Nephron (organoid): Measurements from ENCODE around the gene SOWAHA.
A peak's percentile ranks its signal among the peaks of the same experiment; 100 is the strongest.

Experiments
- H3K27ac Mint-ChIP-seq, 3 experiments: 2 replicates each; pipeline ENCODE4 v1.8.0; 2020; ENCODE audit warnings: mixed read lengths in 3 of 3, mild to moderate bottlenecking in 2 of 3, moderate library complexity in 1 of 3
- H3K27me3 Mint-ChIP-seq: 2 replicates; pipeline ENCODE4 v1.8.0; 2021; ENCODE audit warnings: low read depth, mild to moderate bottlenecking, moderate library complexity, mixed read lengths
- H3K36me3 Mint-ChIP-seq: 2 replicates; pipeline ENCODE4 v1.8.0; 2020; ENCODE audit warnings: low read depth, mixed read lengths
- H3K4me1 Mint-ChIP-seq: 2 replicates; pipeline ENCODE4 v1.8.0; 2020; ENCODE audit warnings: mixed read lengths
- H3K4me3 Mint-ChIP-seq, 3 experiments: 2 replicates each; pipeline ENCODE4 v1.8.0; 2020; ENCODE audit warnings: mild to moderate bottlenecking in 3 of 3, mixed read lengths in 3 of 3, moderate library complexity in 2 of 3
- H3K9me3 Mint-ChIP-seq: 2 replicates; pipeline ENCODE4 v1.8.0; 2020; ENCODE audit warnings: mixed read lengths
- TF ChIP-seq, protein P1 (sequence below), 3 experiments: fragments of 200-600 bp; sonication (generic); IDR thresholded peaks; one replicate each; pipeline ENCODE4 v1.5.0; 2021; ENCODE audit warnings: antibody characterized with exemption in 3 of 3; ENCODE audit not compliant: unreplicated experiment in 3 of 3

SOWAHA gene

DNA sequence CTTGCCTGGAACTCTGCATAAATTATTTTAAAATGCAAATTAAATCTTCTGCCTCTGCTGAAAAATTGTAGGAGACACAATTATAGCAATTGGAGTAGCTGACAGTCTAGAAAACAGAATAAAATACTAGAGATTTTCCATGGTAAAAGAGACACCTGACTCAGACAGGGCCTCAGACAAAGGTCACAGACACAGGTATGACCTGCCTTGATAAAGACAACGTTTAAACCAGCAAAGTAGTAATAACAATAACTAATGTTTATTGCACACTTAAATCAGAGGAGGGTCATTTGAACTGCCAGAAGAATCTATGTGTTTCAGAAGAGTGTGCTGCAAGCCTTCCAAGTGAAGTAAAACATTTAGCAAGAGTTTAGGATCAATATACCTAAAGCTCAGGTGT is 3.9 kb downstream of the SOWAHA start:
- Mint-ChIP-seq H3K36me3 (no peaks in the 10 kb centered on the region), H3K4me1 (peaks cover 19% of the 10 kb centered on the region), H3K9me3 (no peaks in the 10 kb centered on the region), H3K27ac (peak overlapping the region in 1 of 3 experiments; percentile 15), H3K27me3 (peaks cover 71% of the 10 kb centered on the region), H3K4me3 (no peak overlapping the region)
- TF ChIP-seq, protein P1, sequence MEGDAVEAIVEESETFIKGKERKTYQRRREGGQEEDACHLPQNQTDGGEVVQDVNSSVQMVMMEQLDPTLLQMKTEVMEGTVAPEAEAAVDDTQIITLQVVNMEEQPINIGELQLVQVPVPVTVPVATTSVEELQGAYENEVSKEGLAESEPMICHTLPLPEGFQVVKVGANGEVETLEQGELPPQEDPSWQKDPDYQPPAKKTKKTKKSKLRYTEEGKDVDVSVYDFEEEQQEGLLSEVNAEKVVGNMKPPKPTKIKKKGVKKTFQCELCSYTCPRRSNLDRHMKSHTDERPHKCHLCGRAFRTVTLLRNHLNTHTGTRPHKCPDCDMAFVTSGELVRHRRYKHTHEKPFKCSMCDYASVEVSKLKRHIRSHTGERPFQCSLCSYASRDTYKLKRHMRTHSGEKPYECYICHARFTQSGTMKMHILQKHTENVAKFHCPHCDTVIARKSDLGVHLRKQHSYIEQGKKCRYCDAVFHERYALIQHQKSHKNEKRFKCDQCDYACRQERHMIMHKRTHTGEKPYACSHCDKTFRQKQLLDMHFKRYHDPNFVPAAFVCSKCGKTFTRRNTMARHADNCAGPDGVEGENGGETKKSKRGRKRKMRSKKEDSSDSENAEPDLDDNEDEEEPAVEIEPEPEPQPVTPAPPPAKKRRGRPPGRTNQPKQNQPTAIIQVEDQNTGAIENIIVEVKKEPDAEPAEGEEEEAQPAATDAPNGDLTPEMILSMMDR (IDR thresholded peaks at IDR 0.05; ENCODE audit: unreplicated experiment in 3 of 3), result no peak

DNA sequence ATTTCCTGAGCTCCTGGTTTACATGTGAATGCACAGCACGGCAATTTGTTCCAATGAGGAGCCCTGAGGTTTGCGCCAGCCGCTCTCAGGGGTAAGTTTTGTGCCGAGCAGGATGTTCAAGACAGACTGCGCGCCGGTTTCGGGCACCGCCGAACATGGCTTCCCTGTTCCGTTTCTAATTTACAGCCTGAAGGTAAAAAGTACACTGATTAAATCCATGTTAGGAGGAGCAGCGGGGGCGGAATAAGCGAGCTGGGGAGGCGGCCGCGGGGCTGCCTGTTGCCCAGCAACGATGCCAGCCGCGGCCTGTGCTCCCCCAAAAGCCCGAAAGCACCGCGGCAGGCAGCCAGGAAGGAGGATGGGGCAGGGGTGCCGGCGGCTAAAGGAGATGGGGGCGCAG is 6.4 kb downstream of the SOWAHA start:
- no peak overlapping the region for H3K27ac Mint-ChIP-seq
- peaks cover 13% of the 10 kb centered on the region for H3K4me1 Mint-ChIP-seq
- H3K9me3 Mint-ChIP-seq, result no peaks in the 10 kb centered on the region
- H3K36me3 Mint-ChIP-seq, result no peaks in the 10 kb centered on the region
- TF ChIP-seq, protein P1 (IDR thresholded peaks at IDR 0.05; ENCODE audit: unreplicated experiment in 3 of 3), result no peak
- H3K4me3 Mint-ChIP-seq, result no peak overlapping the region
- H3K27me3 Mint-ChIP-seq, result peaks cover 71% of the 10 kb centered on the region

DNA sequence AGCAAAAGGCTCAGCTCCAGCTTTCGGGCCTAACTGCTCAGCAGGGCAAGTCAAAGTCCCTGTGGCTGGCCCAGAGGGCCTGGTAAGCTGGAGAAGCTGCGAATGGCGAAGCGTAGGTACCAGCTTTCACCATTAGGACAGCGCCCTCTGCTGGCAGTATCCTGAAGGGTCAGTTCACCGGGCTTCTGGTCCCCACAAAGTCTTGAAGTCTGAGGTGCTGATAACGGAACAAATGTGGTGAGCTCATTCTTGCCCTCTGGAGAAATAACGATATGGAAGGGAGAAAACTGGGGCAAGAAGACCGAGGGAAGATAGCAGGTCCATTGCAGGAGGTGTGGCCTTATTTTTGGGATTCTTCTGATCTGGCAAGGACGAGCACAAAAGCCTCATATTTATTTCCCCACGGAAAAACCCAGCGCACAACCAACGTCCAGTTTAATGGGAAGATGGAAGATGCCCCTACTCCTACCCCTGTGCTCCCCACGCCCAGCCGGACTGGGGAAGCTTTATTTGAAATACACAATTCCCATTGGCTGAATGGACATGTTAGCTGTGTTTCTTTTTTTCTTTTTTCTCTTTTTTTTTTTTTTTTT is 7.2 kb downstream of the SOWAHA start:
- Mint-ChIP-seq H3K27ac (no peak overlapping the region), H3K4me1 (peaks cover 13% of the 10 kb centered on the region)

DNA sequence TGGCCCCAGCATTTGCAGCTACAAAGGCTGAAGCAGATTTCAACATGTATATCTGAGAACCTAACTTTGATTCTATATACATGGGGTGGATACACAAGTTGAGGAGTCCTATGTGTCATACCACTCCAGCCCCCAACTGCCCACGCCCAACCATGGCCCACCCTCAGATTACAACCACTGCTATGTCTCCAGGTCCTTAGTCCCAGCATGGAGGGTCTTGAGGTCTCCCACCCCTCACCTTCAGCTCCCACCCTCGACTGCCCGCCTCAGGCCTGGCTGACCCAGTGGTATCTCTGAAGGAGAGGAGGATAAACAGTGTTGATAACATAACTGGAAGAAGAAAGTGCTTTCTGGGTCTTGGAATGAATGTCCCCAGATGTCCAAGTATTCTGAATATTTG is 8.2 kb downstream of the SOWAHA start:
- TF ChIP-seq, protein P1 (IDR thresholded peaks at IDR 0.05; ENCODE audit: unreplicated experiment in 3 of 3), result no peak

More for the DNA sequence above, 7.2 kb downstream of the SOWAHA start:
- TF ChIP-seq, protein P1 (IDR thresholded peaks at IDR 0.05; ENCODE audit: unreplicated experiment in 3 of 3), result peak; percentile 82 to 85 (median 84)
- H3K36me3 Mint-ChIP-seq, result no peaks in the 10 kb centered on the region
- peak overlapping the region in 2 of 3 experiments; percentile 9 to 51 for H3K4me3 Mint-ChIP-seq
- H3K27me3 Mint-ChIP-seq, result peaks cover 72% of the 10 kb centered on the region
- no peaks in the 10 kb centered on the region for H3K9me3 Mint-ChIP-seq

DNA sequence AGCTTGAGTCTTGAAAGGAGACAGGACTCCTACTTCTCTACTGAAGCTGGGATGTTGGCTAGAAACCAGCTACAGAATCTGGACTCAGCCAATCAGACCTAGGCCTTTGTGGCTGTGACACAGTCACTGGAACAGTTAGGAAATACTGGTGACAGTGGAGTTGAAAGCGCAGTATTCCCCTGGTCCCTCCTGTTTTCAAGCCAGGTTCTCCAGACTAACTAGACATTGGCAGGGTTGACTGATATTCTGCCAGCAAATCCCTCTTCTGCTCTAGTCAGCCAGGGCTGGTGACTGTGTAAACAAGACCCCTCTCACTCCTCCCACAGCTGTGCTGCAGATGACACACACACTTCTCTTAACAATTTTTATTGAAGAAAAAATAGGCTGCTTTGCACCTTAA is 8.7 kb downstream of the SOWAHA start:
- TF ChIP-seq, protein P1 (IDR thresholded peaks at IDR 0.05; ENCODE audit: unreplicated experiment in 3 of 3), result no peak
- peaks cover 70% of the 10 kb centered on the region for H3K27me3 Mint-ChIP-seq
- peaks cover 13% of the 10 kb centered on the region for H3K4me1 Mint-ChIP-seq
- H3K9me3 Mint-ChIP-seq, result no peaks in the 10 kb centered on the region
- H3K27ac Mint-ChIP-seq, result no peak overlapping the region
- no peaks in the 10 kb centered on the region for H3K36me3 Mint-ChIP-seq
- peak overlapping the region in 2 of 3 experiments; percentile 16 to 31 for H3K4me3 Mint-ChIP-seq

More for the DNA sequence above, 8.2 kb downstream of the SOWAHA start:
- H3K27me3 Mint-ChIP-seq, result peaks cover 70% of the 10 kb centered on the region
- no peak overlapping the region for H3K27ac Mint-ChIP-seq
- peaks cover 13% of the 10 kb centered on the region for H3K4me1 Mint-ChIP-seq
- no peaks in the 10 kb centered on the region for H3K9me3 Mint-ChIP-seq
- no peak overlapping the region for H3K4me3 Mint-ChIP-seq
- H3K36me3 Mint-ChIP-seq, result no peaks in the 10 kb centered on the region
